ELF-1 (cell line): ENCODE data around the gene ERMP1.

ENCODE experiments used
- DNase-seq: peaks from one replicate; pipeline ENCODE4 v3.0.0-alpha.2; 2016; ENCODE audit warnings: low read depth, low spot score

Gene ERMP1

DNA sequence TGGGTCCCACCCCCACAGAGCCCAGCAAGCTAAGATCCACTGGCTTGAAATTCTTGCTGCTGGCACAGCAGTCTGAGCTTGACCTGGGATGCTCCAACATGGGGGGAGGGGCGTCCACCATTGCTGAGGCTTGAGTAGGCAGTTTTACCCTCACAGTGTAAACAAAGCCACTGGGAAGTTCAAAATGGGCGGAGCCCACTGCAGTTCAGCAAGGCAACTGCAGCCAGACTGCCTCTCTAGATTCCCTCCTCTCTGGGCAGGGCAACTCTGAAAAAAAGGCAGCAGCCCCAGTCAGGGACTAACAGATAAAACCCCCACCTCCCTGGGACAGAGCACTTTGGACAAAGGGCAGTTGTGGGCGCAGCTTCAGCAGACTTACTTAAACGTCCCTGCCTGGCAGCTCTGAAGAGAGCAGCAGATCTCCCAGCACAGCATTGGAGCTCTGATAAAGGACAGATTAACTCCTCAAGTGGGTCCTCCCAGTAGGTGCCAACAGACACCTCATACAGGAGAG, 53.2 kb downstream of the ERMP1 start:
- DNase-seq = peak; percentile 80

GRCh38 chr9:5778805-5779204, 54.1 kb downstream of the ERMP1 start:
- DNase-seq = no peak

DNA sequence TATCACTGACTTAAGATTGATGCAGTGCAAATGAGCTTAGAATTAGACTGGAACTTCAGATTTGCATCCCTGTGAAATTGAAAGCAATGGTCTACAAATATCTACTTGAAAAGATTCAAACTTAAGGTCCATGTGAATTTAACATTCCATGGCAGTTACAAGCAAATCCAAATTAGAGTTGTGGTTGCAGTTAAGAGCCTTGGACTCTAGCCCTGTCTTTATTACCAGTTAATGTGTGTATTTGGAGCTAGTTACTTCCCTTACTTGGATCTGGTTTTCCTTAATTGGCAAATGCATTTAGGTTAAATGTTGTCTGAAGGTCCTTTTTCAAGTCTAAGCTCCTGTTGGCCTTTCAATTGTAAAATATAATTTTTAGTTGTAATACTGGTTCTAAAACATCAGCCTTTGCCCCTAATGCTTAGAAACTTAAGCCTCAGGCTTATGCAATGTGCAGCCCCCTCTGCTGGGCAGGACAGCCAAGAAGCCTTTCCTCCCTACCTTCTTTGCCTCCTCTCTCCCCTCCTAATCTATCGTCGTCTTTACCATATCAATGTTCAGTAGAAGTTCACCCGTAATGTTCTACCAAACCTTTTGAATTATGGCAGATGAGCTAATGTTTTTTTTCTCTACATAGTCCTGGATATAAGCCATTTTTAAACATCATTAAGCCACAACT, 59.5 kb downstream of the ERMP1 start:
- DNase-seq = peak; percentile 18

DNA sequence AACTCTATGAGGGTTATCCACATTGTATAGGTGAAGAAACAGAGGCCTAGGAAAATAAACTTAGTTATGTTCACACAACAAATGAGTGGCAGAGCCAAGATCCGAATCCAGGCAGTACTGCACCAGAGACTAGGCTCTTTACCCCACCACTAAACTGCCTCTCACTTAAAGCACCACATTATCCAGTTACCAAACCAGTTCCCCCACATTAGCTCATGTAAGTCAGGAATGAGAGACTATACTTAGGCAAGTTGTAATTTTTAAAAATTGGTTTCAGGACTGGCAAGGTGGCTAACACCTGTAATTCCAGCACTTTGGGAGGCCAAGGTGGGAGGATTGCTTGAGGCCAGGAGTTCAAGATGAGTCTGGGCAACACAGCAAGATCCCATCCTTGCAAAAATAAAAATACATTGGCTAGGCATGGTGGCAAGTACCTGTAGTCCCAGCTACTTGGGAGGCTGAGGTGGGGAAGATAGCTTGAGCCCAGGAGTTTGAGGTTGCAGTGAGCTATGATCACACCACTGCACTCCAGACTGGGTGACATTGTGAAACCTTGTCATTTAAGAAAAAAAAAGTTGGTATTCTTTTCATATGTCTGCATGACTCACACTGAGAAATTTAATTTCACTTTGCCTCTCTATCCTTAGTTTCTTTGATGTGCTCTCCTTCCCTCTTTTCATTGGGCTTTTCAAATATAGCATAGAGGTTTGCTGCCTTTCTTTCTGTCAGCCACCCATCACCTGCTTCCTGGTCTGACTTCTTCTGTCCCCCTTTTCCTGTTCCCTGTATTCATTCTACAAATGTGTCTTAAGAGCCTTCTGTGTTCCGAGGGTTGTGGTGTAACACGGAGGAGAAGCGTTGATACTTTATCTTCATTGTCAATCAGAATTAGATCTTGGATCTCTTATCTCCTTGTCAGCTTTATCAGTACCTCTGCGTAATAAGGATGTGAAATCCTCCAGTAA, 64.7 kb downstream of the ERMP1 start:
- no peak for DNase-seq

DNA sequence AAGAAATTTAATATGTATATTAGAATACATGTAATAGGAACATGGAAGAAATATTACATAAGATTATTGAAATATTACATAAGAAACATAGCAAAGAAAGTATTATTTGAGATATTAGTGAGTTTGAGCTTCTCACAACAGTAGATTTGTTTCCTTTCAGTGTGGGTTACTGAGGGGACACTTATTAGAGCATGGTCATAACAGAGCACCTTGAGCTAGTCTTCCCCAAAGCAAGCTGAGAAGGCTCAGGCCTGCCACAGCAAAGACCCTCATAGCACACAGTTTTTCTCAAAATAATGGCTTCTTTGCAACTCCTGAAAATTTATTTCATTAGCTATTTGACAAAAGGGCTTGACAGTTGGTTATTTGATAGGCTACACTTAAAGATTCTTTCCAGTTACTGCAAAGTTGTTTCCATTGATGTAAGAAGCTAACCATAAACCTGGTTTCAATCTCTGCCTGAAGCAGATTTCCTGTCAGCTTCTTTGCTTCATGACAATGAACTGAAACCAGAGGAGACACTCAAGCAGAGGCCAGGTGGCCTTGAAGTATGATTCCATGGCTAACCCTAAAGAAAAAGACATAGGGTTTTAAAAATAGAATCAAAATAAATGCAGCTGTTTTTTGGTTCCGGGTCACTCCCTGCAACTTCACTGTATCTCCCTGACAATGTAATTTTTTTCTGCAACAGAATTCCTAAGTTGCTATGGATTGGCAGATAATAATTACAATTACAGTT, 68.6 kb downstream of the ERMP1 start:
- DNase-seq = no peak

- no peak for DNase-seq
Measured at GRCh38 chr9:5762421-5762820, 70.5 kb downstream of the ERMP1 start.

GRCh38 chr9:5760338-5760737, 72.6 kb downstream of the ERMP1 start:
- DNase-seq = no peak

GRCh38 chr9:5756633-5757032, 76.3 kb downstream of the ERMP1 start:
- DNase-seq = no peak

GRCh38 chr9:5750569-5750968, 82.3 kb downstream of the ERMP1 start:
- no peak for DNase-seq

GRCh38 chr9:5749306-5749705, 83.6 kb downstream of the ERMP1 start:
- DNase-seq = no peak

- no peak for DNase-seq
Measured at GRCh38 chr9:5748438-5748837, 84.5 kb downstream of the ERMP1 start.

DNA sequence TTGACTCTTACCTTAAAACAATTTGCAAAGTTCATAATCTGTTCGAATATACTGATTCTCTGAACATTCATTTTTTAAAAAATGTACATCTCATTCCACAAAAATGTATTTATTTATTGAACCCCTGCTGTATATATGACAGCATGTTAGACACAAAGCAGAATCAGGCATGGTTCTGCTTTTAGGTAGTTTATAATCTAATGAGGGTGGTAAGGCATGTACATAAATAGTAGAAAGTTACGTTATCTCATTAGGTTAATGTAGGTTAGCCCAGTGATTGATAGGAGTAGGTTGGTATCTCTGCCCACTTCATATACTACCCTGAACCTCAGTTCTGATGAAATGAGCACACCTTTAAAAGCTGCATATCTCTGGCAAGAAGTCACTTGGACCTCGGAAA, 89.8 kb downstream of the ERMP1 start:
- DNase-seq = no peak

DNA sequence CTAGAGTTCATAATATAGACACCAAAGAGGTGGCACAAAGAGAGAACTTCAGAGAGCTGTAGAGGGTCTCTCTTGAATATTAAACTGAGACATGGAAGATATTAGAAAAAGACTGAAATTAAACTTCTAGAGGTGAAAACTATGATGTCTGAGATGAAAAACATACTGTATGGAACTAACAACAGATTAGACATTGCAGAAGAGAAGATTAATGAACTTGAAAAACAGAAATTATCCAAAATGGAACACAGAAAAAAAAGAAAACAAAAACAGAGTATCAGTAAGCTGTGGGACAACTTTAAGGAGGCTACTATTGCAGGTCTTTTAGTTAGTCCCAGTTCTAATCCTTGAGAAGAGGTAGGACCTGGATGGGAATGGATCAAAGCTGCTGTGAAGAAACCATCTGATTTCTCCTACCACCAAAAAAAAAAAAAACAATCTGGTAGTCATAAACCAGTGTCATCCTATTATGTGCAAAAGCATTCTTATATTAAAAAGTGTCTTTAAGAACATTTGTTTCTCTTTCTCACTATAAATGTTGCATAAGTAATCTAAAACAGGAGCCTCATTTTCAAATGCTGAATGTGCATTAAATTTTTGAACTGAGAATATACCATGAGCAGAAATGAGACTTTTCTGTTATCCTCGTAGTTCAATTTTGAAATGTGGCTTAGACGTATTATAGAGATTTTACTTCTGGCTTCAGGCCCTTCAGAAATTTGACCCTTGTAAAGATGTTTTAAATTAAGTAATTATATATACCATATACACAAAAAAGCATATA, 96.2 kb downstream of the ERMP1 start:
- DNase-seq = no peak

DNA sequence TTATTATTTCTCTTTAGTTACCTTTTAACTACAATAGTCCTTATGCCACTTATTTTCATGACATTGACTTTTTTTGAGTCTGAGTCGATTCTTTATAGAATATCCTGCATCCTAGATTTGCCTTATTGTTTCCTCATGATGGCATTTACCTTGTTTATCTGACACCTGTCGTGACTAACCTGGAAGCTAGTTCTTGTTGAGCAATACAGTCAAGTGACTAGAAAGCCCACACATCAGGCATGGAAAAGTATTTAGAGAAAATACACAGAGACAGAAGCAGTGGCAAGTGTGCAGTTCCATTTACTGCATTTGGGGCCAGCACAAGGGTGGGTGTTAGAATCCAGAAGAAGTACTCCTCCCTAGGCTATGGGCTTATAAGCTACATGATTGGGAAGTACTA, 97.8 kb downstream of the ERMP1 start:
- no peak for DNase-seq
